Stimulated activated CD4-positive, alpha-beta T cell treated with anti-CD3 and anti-CD28 coated beads, Interleukin-1b, Interleukin-23, amount 100 ng/mL, for 4 hours (primary cell): ENCODE results near the gene WASHC3.
"Not testable (repeated sequence)": the region's sequence is repeated elsewhere in the genome, so short reads cannot be mapped to it uniquely, and the experiment has no call there.

Experiments
- DNase-seq, 2 donors: peaks; one replicate each; pipeline ENCODE4 v3.0.0-alpha.2; 2020; ENCODE audit warnings: low read depth in 2 of 2

WASHC3 gene, protein sequence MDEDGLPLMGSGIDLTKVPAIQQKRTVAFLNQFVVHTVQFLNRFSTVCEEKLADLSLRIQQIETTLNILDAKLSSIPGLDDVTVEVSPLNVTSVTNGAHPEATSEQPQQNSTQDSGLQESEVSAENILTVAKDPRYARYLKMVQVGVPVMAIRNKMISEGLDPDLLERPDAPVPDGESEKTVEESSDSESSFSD

DNA sequence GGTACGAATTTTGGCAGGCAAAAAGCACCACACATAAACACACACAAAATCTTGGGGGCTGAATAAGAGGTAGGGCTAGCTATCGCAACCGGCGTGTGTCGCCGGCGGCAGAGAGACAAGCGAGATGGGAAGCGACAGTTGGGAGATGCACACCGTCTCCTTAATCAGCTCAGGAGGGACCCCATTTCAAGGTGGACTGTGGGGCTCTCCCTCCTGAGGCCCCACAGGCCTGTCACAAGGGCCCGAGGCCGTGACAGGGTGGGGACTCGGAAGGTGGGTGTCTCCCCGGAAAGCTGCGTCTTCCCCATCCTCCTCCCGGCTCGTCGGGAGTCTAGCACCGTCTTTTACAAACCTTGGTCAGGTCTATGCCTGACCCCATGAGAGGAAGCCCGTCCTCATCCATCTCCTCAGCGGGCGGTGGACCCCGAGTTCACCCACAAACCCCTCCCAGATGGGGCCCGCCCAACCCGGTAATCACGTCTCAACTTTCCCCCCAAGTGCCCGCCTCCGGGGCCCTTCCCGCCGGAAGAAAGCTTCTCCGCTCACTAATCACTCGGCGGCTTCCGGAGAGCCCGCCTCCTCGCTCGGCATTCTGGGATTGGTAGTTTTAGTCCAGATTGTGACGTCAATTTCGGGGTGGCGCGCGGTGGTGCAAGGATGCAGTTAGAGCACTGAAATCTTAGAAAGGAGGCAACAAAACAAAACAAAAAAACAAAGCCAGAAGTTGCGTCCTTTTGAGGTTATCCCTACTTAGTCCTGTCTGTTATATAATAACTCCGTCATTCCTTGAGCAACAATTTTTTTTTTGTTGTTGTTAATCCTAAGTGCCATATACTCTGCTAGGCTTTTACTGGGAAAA is at the start of gene WASHC3:
TSS of gene WASHC3 (minus strand) at position 432 of the 859 bp plus-strand sequence. CDS start at position 403, 29 bp downstream.
- DNase-seq, result peak; percentile 89 to 91

DNA sequence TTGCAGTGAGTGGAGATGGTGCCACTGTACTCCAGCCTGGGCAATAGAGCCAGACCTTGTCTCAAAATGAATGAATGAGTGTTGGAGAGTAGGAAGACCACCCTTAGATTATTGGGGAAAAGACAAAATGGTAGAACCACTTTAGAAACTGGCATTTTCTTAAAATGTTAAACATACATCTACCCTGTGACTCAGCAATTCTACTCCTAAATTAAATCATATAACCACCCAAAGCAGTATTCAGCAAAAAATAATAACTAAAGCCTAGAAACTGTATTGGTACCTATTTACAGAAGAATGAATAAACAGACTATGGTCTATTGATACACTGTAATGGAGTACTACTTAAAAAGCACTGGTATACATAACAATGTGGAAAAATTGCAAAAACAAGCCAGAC is 49.0 kb upstream of the WASHC3 start:
- DNase-seq, result no peak

DNA sequence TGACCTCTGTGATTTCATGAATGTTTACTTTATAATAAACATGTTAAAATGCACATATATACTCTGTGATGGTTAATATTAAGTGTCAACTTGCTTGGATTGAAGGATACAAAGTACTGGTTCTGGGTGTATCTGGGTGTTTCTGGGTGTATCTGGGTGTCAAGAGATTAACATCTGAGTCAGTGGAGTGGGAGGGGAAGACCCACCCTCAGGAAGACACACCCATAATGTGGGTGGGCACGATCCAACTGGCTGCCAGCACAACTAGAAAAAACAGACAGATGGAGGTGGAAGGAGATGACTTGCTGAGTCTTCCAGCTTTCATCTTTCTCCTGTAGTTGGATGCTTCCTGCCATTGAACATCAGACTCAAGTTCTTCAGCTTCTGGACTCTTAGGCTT is 46.2 kb upstream of the WASHC3 start:
- no peak for DNase-seq

DNA sequence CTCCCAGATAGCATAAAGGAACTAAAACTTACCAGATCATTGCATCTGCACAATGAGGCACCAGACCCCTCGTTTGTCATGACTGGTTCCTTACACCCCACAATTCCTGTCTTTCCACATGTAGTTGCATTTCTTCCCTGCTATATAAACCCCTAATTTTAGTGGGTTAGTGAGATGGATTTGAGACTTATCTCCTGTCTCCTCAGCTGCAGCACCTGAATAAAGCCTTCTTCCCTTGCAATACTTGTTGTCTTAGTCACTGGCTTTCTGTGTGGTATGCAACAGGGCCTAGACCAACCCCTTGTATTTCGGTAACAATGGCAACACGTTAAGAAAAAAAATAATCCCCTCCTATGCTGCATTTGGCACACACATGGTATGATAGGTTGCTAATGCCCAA is 45.1 kb upstream of the WASHC3 start:
- no peak for DNase-seq

DNA sequence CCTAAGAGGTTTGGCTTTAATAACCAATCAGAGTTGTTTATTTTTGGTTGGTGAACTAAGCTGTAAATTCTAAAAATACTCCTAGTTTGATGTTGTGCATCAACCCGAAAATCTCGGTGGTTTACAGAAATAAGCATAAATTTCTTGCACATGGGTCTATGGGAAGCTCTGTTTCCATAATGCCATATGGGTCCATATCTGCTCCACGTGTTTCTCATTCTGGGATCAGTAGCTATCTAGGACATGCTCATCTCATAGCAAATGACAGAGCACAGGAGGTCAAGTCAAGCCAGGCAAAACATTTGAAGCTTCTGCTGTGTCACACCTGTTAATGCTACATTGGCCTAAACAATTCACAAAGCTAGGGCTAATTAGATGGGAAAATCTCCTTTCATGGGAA is 35.1 kb upstream of the WASHC3 start:
- no peak for DNase-seq

DNA sequence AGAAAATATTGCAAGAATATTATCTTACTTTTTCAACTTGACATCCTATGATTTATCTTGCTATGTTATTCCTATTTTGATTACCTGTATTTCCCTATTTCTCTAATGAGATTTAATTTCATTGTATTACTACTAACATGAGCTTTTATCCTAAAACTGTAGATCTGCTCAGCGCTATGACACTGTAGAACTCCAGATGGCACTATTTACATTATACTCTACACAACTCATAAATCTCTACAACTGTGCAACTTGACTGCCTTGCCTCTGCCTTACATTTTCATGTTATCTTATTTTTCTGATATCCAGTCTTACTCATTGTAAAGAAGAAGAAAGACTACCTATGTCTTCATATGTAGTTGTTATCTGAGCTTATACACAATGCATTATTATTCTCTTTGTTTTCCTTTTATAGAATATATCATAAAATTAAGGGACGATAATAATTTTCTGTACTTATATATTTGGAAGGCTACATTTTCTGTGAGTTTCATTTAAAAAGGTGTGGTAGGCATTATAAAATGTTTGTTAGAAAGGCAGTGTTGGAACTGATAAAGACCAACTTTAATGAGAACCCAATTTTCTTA is 34.0 kb upstream of the WASHC3 start:
- no peak for DNase-seq

DNA sequence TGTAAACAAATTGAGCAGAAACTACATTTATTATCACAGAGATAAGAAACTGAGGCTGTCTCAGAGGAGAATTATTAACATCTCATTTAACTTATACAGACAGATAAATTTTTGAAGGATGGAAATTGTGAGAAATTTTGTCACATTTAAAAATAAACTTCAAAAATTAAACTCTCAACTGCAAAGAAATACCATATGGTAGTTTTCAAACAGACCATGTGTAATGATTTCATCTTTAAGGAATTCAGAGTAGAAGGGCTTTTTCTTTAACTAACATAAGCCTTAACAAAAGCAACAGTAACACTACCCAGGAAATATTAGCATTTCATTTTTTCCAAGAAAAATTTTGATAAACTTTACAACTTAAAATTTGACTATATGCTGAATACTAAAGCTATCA is 31.5 kb upstream of the WASHC3 start:
- DNase-seq, result no peak

DNA sequence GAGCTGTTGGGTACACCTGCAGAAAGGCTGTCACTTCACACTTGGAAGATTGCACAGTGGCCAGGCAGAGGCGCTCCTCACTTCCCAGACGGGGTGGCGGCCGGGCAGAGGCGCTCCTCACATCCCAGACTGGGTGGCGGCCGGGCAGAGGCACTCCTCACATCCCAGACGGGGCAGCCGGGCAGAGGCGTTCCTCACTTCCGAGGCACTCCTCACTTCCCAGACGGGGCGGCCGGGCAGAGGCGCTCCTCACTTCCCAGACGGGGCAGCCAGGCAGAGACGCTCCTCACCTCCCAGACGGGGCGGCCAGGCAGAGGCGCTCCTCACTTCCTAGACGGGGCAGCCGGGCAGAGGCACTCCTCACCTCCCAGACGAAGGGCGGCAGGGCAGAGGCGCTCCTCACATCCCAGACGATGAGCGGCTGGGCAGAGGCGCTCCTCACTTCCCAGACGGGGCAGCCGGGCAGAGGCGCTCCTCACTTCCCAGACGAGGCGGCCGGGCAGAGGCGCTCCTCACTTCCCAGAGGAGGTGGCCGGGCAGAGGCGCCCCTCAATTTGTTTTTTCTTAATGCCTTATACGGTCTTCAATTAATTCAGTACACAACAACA is 27.5 kb upstream of the WASHC3 start:
- not testable (repeated sequence) for DNase-seq

DNA sequence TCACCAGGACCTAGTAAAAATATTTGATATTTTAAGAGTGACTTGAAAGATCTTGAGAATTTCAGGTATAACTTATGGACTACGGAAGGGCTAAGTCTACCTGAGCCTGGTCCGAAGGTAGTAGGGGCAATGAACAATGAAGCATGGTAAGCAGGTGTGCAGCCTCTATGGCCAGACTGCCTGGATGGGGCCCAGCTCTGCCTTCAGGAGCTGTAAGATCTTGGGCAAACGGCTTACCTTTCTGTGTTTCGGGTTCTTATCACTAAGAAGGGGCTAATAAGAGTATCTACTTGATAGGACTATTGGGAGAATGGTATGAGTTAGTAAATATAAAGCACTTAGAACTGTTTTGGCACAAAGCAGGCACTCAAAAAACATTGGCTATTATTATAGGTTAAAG is 19.1 kb upstream of the WASHC3 start:
- no peak for DNase-seq

DNA sequence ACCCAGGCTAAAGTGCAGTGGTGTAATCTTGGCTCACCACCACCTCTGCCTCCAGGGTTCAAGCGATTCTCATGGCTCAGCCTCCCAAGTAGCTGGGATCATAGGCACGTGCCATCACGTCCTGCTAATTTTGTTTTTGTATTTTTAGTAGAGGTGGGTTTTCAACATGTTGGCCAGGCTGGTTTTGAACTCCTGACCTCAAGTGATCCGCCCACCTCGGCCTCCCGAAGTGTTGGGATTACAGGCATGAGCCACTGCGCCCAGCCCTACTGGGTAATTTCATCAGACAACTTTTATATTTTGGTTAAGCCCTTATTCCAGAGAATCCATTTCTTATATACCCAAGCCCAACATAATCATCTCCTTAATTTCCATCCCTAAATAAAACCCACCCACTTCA is 10.3 kb upstream of the WASHC3 start:
- DNase-seq, result not testable (repeated sequence)

DNA sequence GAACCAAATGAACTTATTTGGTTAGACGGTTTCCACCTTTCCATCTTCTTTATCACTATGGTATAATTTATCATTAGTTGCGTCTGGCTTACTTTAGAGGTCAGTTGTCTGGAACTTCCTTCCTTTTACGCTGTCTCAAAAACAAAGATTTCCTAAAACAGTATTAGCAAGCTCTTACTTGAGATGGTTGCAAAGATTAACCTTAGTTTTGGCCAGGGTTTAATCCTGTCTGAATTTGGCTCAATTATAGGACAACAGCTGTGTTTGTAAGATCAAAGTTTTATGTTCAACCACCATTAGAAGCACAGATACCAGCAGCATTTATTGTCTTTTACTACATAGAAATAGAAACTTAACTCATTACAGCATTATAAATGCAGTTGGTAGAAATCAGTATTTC is 7.9 kb upstream of the WASHC3 start:
- DNase-seq, result no peak

DNA sequence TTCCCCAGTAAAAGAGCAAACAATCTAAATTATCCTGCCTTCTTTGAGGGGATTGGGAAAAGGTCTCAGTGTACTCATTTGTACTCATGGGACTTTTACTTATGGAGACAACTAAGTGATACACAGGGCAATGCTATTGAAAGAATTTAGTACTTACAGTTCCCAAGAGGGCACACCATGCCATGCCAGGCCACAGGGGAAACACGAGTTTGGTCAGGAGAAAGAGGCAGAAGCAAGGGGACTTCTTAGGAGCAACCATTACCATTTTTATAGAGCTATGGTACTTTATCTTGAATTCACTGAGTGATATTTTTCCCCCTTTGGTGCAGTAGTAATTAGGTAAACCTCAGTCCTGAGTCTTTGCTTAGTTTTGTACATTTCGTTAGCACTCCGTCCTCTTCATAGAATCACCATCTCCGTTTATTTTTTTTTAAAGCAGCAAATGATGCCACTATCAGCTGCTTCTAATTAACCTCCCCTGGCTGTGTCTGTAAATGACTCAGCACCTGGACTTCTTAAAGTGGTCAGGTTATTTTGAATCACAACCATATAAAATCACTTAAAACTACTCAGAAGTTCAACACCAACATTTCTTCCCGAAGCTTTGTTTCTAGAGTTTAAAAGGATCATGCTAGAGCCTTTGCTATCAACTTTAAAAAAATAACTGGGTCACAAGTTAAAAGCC is 5.9 kb upstream of the WASHC3 start:
- no peak for DNase-seq

DNA sequence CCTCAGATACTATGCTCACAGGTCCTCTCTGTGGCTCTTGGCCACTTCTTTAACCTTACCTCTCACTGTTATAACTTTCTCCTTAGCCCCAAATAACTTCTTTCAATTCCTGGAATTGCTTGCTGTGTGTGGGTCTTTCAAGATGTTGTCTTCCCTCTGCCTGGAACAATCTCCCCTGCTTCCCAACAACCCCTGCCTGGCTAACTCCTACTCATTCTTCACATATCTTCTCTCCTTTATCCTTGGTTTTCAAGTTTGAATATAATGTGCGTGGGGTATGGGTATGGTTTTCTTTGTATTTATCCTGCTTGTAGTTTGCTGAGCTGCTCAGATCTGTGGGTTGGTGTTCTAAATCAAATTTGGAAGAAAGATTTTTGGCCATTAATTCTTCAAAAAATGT is 2.7 kb upstream of the WASHC3 start:
- no peak for DNase-seq

DNA sequence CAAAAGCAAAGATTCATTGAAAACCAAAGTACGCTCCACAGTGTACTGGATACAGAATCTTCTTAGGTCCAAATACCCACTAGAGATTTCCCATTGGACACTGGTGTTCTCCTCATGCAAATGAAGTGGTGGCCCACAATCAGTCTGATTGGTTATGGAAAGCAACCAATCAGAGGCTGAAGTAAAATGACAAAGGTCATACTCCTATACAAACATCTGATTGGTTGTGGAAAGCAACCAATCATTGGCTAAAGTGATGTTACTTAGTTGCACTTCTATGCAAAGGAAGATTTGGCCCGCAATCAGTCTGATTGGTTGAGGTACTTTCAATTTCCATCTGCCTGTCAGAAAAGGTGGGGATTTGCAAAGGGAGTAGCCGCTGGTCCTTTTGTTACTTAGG is 1.3 kb upstream of the WASHC3 start:
- no peak for DNase-seq

DNA sequence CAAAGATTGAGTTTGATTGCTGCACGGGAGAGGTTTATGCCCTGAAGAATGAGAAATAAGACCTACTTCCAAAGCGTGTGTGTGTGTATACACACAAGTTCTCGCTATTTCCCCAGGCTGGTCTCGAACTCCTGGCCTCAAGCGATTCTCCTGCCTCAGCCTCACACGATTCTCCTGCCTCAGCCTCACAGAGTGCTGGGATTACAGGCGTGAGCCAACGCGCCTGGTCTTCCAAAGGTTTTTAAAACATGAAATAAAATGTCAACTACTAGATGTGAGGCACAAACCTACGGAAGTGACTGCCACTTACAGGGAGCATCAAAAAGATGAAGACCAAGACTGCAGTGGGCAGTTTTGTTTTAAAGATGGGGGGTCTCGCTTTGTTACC is 622 bp upstream of the WASHC3 start:
- no peak for DNase-seq

DNA sequence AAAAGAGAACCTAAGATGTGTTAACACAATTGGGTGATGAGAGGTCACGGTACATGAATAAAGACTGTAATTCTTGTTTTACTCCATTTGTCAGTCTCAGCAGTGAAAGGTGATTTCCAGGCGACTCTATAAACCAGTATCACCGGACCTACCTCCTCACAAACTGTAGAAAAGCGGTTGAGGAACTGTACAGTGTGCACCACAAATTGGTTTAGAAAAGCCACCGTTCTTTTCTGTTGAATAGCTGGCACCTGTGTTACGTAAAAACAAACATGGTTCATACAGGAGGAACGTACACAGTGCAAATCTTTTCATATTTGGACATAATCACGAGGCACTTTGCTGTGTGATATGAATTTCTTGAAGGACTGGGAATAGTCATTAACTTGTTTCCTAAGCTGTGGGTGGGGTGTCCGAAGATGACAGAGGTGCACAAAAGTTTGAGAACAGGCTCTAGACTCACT is 663 bp downstream of the WASHC3 start:
- no peak for DNase-seq

DNA sequence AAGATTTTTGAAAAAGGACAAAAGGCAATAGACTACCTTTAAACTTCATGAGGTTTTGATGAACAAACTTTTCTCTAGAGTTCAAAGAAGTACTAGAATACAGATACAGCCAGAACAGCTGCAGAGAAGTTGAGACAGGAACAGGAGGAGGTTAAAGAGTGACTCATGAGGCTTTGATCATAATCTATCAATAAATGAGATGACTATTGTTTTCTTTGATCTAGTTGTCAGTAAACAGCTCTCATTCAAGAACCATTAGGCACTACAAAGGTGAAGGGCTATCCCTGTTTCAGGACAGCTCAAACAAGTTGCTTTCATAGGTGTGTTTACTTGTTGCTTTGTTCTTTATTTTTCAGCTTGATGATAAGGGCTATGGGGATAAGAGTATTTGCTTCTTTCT is 2.4 kb downstream of the WASHC3 start:
- DNase-seq, result no peak

DNA sequence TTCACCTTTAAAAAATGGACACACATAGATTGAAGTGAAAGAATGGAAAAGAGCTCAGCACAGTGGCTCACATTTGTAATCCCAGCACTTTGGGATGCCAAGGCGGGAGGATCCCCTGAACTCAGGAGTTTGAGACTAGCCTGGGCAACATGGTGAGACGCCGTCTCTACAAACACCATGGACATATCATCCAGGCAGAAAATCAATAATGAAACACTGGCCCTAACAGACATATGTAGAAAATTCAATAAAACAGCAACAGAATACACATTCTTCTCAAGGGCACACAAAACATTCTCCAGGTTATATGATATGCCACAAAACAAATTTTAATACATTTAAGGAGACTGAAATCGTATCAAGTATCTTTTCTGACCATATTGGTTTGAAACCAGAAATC is 7.4 kb downstream of the WASHC3 start:
- DNase-seq, result no peak

DNA sequence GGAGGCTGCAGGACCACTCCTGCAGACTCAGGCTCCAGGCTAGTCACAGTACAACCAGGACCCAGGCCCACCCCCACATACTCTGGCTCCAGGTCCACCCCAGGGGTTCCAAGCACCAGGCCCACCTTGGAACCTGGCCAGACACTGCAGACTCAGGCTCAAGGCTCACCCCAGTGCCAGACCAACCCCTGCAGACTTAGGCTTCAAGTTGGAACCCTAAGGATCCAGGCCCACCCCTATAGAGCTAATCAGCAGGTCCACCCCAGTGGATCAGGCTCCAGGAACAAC is 8.8 kb downstream of the WASHC3 start:
- DNase-seq, result no peak

DNA sequence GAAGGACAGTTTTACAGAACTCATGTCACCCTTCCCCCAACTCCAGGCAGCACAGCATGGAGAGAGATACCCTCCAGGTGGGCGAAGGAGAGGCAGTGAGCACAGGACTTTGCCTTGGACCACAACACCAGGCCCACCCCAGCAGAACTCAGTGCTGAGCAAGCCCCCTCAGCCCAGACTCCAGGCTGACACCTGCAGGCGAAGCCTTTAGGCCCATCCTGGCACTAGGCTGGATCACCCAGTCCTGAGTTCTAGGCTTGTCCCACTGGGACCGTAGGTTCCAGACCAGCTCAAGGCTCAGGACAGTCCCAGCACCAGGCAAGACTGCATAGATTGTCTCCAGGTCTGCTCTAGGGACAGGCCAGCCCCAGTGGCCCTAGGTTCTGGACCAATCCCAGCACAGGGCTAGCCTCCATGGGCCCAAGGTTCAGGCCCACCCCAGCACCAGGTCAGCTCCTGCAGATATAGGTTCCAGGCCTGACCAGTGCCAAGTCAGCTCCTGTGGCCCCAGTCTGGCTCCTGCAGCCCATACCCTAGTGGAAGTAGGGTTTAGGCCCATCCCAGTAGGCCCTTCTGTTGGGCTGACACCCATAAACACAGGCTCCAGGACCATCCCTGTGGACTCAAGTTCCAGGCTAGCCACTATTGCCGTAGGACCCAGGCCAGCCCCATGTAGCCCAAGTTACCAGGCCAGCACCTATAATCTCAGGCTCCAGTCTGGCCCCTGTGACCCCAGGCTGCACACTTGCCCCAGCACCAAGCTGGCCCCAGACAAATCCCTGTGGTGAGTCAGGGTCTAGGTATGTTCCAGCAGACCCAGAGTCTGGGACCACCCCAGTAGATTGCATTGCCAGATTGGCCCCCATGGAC is 9.4 kb downstream of the WASHC3 start:
- no peak for DNase-seq

DNA sequence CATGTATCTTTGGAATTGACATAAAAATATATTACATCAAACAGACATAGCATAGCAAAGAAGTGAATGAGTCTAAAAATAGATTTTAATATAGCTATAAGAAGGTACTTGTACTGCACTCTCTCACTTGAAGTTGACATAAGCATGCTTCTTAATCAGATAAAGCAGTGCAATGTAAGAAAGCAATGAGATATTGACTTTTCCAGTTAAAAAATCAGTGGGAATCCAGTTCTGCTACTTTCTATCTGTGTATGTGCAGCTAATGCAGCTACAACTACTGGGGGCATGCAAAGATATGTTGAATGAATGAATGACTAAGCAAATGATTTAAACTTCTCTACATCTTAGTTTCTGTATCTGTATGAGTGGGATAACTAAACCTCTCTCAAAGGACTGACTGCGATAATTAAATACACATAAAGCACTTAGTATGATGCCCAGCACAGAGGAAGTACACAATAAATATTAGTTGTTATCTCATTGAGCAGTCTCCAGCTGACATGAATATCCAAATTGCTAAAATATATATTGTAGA is 10.3 kb downstream of the WASHC3 start:
- no peak for DNase-seq
